ENCODE results near the gene HDAC10.
"Not testable (repeated sequence)": the region's sequence is repeated elsewhere in the genome, so short reads cannot be mapped to it uniquely, and the experiment has no call there.

Gene HDAC10

GRCh38 chr22:50216055-50216683, 34.9 kb downstream of the HDAC10 start:
- no peak for DNase-seq

GRCh38 chr22:50215297-50216054, 35.6 kb downstream of the HDAC10 start:
- DNase-seq, result no peak

- no peak for DNase-seq
These were observed 37.8 kb downstream of the HDAC10 start for GRCh38 chr22:50213263-50213662.

GRCh38 chr22:50211147-50211546, 39.9 kb downstream of the HDAC10 start:
- no peak for DNase-seq

- DNase-seq, result no peak
These were observed 40.5 kb downstream of the HDAC10 start for GRCh38 chr22:50210378-50211139.

- DNase-seq, result peak; percentile 72
These were observed 41.2 kb downstream of the HDAC10 start for GRCh38 chr22:50209893-50210292.

GRCh38 chr22:50208939-50209892, 41.8 kb downstream of the HDAC10 start:
- DNase-seq, result no peak

- no peak for DNase-seq
These were observed 42.6 kb downstream of the HDAC10 start for GRCh38 chr22:50208430-50208938.

GRCh38 chr22:50207383-50208140, 43.5 kb downstream of the HDAC10 start:
- no peak for DNase-seq

- peak; percentile 30 for DNase-seq
These were observed 44.5 kb downstream of the HDAC10 start for GRCh38 chr22:50206599-50206998.

GRCh38 chr22:50205781-50206569, 45.1 kb downstream of the HDAC10 start:
- no peak for DNase-seq

GRCh38 chr22:50204998-50205397, 46.1 kb downstream of the HDAC10 start:
- not testable (repeated sequence) for DNase-seq

GRCh38 chr22:50204571-50204970, 46.5 kb downstream of the HDAC10 start:
- DNase-seq, result no peak

- DNase-seq, result no peak
These were observed 47.8 kb downstream of the HDAC10 start for GRCh38 chr22:50203288-50203687.

GRCh38 chr22:50202130-50202666, 48.9 kb downstream of the HDAC10 start:
- DNase-seq, result no peak

GRCh38 chr22:50201191-50202129, 49.6 kb downstream of the HDAC10 start:
- DNase-seq, result peak; percentile 34

GRCh38 chr22:50200461-50201190, 50.4 kb downstream of the HDAC10 start, which contains the start of gene SELENOO:
Gene SELENOO (plus strand): TSS chr22:50201011. CDS start chr22:50201037, 26 bp downstream.
- peak; percentile 94 for DNase-seq

GRCh38 chr22:50199829-50200460, 51.1 kb downstream of the HDAC10 start:
- peak; percentile 31 for DNase-seq

All from OCI-M1 (cell line).